IPS-18c (cell line): ENCODE results near the gene VAT1.

Source experiments
- H3K4me3 ChIP-seq: 2 replicates; pipeline ENCODE4 v1.7.0; 2013; ENCODE audit warnings: low read depth, mild to moderate bottlenecking, low read length, moderate library complexity; ENCODE audit not compliant: insufficient read depth
- H3K9me3 ChIP-seq: one replicate; pipeline ENCODE4 v1.6.1; 2013; ENCODE audit warnings: mild to moderate bottlenecking, low read length, moderate library complexity; ENCODE audit not compliant: control insufficient read depth, insufficient read depth

The VAT1 gene

GRCh38 chr17:43031666-43032065, 9.5 kb upstream of the VAT1 start:
- Histone ChIP-seq H3K9me3 (no peaks in the 10 kb centered on the region), H3K4me3 (no peak overlapping the region)

- H3K9me3 ChIP-seq = no peaks in the 10 kb centered on the region
- H3K4me3 ChIP-seq = no peak overlapping the region
Observed at GRCh38 chr17:43030137-43030767, 8.1 kb upstream of the VAT1 start.

GRCh38 chr17:43028221-43028861, 6.2 kb upstream of the VAT1 start:
- H3K9me3 ChIP-seq = no peaks in the 10 kb centered on the region

GRCh38 chr17:43027091-43028032, 5.2 kb upstream of the VAT1 start:
- H3K9me3 ChIP-seq = no peaks in the 10 kb centered on the region
- H3K4me3 ChIP-seq = peak overlapping the region; percentile 31; the same call in 1 of the 2 replicates

More at GRCh38 chr17:43028221-43028861, 6.2 kb upstream of the VAT1 start:
- no peak overlapping the region for H3K4me3 ChIP-seq

- Histone ChIP-seq H3K9me3 (no peaks in the 10 kb centered on the region), H3K4me3 (no peak overlapping the region)
Observed at GRCh38 chr17:43026595-43026994, 4.4 kb upstream of the VAT1 start.

- Histone ChIP-seq H3K4me3 (peak overlapping the region; percentile 87), H3K9me3 (no peaks in the 10 kb centered on the region)
Observed at GRCh38 chr17:43025766-43026537, 3.8 kb upstream of the VAT1 start.

- no peaks in the 10 kb centered on the region for H3K9me3 ChIP-seq
- H3K4me3 ChIP-seq = peak overlapping the region; percentile 87
Observed at GRCh38 chr17:43025290-43025657, 3.1 kb upstream of the VAT1 start.

GRCh38 chr17:43024407-43025289, 2.5 kb upstream of the VAT1 start, which contains the start of gene RND2:
Gene RND2 (plus strand): TSS chr17:43025231. CDS start chr17:43025348, 117 bp downstream.
- no peaks in the 10 kb centered on the region for H3K9me3 ChIP-seq
- peak within 1 kb of the TSS; percentile 91 for H3K4me3 ChIP-seq

- Histone ChIP-seq H3K4me3 (peak overlapping the region; percentile 97), H3K9me3 (no peaks in the 10 kb centered on the region)
Observed at GRCh38 chr17:43020789-43021740, 1.1 kb downstream of the VAT1 start.

GRCh38 chr17:43020030-43020621, 2.1 kb downstream of the VAT1 start:
- Histone ChIP-seq H3K9me3 (no peaks in the 10 kb centered on the region), H3K4me3 (peak overlapping the region; percentile 43)

GRCh38 chr17:43019418-43019817, 2.8 kb downstream of the VAT1 start:
- H3K4me3 ChIP-seq = no peak overlapping the region

GRCh38 chr17:43018932-43019331, 3.3 kb downstream of the VAT1 start:
- no peaks in the 10 kb centered on the region for H3K9me3 ChIP-seq
- H3K4me3 ChIP-seq = no peak overlapping the region

More at GRCh38 chr17:43019418-43019817, 2.8 kb downstream of the VAT1 start:
- no peaks in the 10 kb centered on the region for H3K9me3 ChIP-seq

- H3K9me3 ChIP-seq = no peaks in the 10 kb centered on the region
- no peak overlapping the region for H3K4me3 ChIP-seq
Observed at GRCh38 chr17:43018008-43018853, 4.0 kb downstream of the VAT1 start.

- no peak overlapping the region for H3K4me3 ChIP-seq
Observed at GRCh38 chr17:43016216-43016615, 6.0 kb downstream of the VAT1 start.

More at GRCh38 chr17:43016216-43016615, 6.0 kb downstream of the VAT1 start:
- no peaks in the 10 kb centered on the region for H3K9me3 ChIP-seq
